ENCODE results near the gene ZNF280D. TPM values are rescaled to one million over a fixed set of nuclear protein-coding genes. Genes with fewer than 3 reads are reported as not detected.

ZNF280D gene, protein sequence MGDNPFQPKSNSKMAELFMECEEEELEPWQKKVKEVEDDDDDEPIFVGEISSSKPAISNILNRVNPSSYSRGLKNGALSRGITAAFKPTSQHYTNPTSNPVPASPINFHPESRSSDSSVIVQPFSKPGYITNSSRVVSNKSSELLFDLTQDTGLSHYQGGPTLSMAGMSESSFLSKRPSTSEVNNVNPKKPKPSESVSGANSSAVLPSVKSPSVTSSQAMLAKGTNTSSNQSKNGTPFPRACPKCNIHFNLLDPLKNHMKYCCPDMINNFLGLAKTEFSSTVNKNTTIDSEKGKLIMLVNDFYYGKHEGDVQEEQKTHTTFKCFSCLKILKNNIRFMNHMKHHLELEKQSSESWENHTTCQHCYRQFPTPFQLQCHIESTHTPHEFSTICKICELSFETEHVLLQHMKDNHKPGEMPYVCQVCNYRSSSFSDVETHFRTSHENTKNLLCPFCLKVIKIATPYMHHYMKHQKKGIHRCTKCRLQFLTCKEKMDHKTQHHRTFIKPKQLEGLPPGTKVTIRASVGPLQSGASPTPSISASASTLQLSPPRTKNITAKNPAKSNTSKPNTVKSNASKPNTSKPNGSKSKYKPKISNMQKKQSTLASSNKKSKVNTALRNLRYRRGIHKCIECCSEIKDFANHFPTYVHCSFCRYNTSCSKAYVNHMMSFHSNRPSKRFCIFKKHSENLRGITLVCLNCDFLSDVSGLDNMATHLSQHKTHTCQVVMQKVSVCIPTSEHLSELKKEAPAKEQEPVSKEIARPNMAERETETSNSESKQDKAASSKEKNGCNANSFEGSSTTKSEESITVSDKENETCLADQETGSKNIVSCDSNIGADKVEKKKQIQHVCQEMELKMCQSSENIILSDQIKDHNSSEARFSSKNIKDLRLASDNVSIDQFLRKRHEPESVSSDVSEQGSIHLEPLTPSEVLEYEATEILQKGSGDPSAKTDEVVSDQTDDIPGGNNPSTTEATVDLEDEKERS
- total RNA-seq (2022; extraction: Qiagen RNA extraction), result 13.8 to 17.0 TPM (median 15.1 TPM) in 5 replicates

GRCh38 chr15:56733136-56734012, at the start of gene ZNF280D:
Gene ZNF280D, minus strand, starts transcription at chr15:56733509. Its CDS starts 26,400 bp downstream, at chr15:56707109.

Other genes starting within 250 kb of the ZNF280D start
- 27.9 to 57.3 TPM (median 50.4 TPM) in 5 replicates for gene TCF12, start 185.1 kb upstream of the ZNF280D start, total RNA-seq (2022; extraction: Qiagen RNA extraction)

Data from A549 treated with dexamethasone at 1 μM for 4 hours (cell line).